Osteoblast (primary cell): ENCODE results near the gene PDPR. TPM values are rescaled to one million over a fixed set of nuclear protein-coding genes. Genes with fewer than 3 reads are reported as not detected.
"Not testable (repeated sequence)": the region's sequence is repeated elsewhere in the genome, so short reads cannot be mapped to it uniquely, and the experiment has no call there.

ENCODE experiments used
- DNase-seq: peaks from one replicate; pipeline ENCODE4 v3.0.0; 2011; ENCODE audit warnings: low spot score, mixed read lengths; ENCODE audit not compliant: insufficient read length; ENCODE audit errors: missing footprints
- H2AFZ ChIP-seq: 2 replicates; pipeline ENCODE4 v1.6.0; 2011; ENCODE audit warnings: mild to moderate bottlenecking, low read length
- H3K27ac ChIP-seq: 2 replicates; pipeline ENCODE4 v1.5.1; 2011; ENCODE audit warnings: mild to moderate bottlenecking, low read depth, low read length, moderate library complexity
- H3K27me3 ChIP-seq: 2 replicates; pipeline ENCODE4 v1.6.0; 2012; ENCODE audit warnings: mild to moderate bottlenecking, control low read depth, inconsistent platforms, low read length, moderate library complexity; ENCODE audit not compliant: insufficient read depth
- H3K36me3 ChIP-seq: 2 replicates; pipeline ENCODE4 v1.5.1; 2011; ENCODE audit warnings: mild to moderate bottlenecking, low read length, control low read depth, moderate library complexity; ENCODE audit not compliant: insufficient read depth
- H3K4me1 ChIP-seq: 2 replicates; pipeline ENCODE4 v1.5.1; 2011; ENCODE audit warnings: mild to moderate bottlenecking, low read length, control low read depth, moderate library complexity; ENCODE audit not compliant: insufficient read depth
- H3K4me2 ChIP-seq: 2 replicates; pipeline ENCODE4 v1.6.0; 2011; ENCODE audit warnings: mild to moderate bottlenecking, low read length; ENCODE audit not compliant: insufficient read depth
- H3K4me3 ChIP-seq: fragments of 200-600 bp; sonication (generic); 3 replicates; pipeline ENCODE4 v1.5.1; 2012; ENCODE audit warnings: mild to moderate bottlenecking, low read length, inconsistent platforms; ENCODE audit not compliant: insufficient read depth
- H3K79me2 ChIP-seq: 2 replicates; pipeline ENCODE4 v1.6.0; 2012; ENCODE audit warnings: mild to moderate bottlenecking, low read length, control low read depth, inconsistent platforms; ENCODE audit not compliant: insufficient read depth
- H3K9me3 ChIP-seq: 2 replicates; pipeline ENCODE4 v1.5.1; 2011; ENCODE audit warnings: low read depth, low read length, control low read depth
- H4K20me1 ChIP-seq: 2 replicates; pipeline ENCODE4 v1.6.0; 2012; ENCODE audit warnings: mild to moderate bottlenecking, low read length, control low read depth; ENCODE audit not compliant: insufficient read depth
- total RNA-seq: library from RNA; depleted of rRNA; stranded (reverse); fragments of >200 nt; gene quantifications from 2 replicates; pipeline ENCODE4 v1.2.3, GENCODE V29; 2012

Gene PDPR
- total RNA-seq = 23.2 and 34.2 TPM in 2 replicates

DNA sequence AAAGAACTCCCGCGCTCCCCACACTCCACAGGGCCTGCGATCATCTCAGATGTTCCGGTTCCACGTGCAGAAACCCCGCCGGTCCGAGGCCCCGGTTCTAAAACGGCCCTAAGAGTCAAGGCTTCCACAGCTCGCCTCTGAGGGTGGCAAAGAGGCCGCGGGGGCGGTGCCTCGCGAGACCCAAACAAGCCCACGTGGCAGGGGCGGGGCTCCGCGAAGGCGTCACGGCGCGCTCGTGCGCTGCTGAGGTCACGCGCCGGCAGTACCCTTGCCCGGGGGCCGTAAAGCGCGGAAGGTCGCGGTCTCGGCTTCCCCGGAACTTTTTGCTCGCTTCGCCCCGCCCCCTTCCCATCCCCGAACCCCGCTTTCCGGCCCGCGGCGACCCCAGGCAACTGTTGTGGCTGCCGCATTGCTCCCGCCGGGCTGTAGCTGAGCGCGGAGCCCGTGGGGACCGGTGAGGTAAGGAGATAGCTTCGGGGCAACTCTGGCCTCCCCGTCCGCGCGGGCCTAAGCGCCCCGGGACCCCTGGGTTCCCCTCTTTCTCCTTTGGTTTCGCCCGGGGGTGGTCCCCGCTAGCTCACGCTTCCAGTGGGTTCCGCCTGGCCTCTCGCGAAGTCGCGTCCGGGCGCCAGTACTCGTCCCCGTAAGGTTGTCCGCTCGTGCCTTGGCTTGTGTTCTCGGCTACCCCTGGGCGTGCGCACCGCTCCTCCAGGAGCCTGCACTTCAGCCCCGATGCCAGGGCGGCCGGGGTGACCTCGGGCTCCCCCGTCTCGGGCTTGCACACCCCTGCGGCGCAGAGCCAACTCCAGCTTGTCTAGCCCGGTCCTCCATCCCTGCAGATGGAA lies at the start of gene PDPR:
PDPR (plus strand) TSS at position 351 of the 845 bp plus-strand sequence. CDS start 6,161 bp downstream, outside the sequence.
- Histone ChIP-seq H3K4me3 (peak within 1 kb of the TSS; percentile 80), H3K79me2 (peaks cover 30% of the 10 kb centered on the region), H2AFZ (peak within 1 kb of the TSS; percentile 70), H3K4me2 (peak within 1 kb of the TSS; percentile 89), H3K27ac (peak within 1 kb of the TSS; percentile 37)
- H3K36me3 ChIP-seq, H3K4me1 ChIP-seq, H3K9me3 ChIP-seq, H3K27me3 ChIP-seq, H4K20me1 ChIP-seq: not testable (repeated sequence)
- DNase-seq = peak; percentile 92

DNA sequence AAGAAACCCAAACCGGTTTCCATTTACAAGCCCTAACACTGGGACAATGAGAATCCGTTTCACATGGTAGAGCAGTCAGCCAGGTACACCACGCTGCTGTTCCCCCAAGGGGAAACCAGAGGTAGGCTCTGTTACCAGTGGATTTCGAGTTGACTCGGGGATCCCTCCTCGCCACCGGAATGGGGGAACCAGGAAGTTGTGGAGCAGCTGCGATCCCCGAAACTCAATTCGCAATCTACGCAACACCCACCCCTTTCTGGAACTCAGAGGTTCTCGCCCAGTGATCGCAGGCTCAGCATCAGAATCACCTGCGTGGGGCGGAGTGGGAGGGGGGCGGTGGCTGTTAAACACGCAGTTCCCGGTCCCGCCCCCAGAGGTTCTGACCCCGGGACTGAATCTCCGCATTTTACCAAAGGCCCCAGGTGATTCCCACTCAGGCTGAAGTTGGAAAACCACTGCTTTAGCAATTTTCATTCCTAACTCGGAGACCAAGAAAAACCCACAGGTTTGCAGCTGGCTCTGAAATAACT lies 49.2 kb upstream of the PDPR start:
- not testable (repeated sequence) for H2AFZ ChIP-seq, H3K27me3 ChIP-seq, H3K9me3 ChIP-seq, H3K36me3 ChIP-seq, H3K4me1 ChIP-seq
- peak overlapping the region; percentile 47 for H3K27ac ChIP-seq
- peaks cover 11% of the 10 kb centered on the region for H4K20me1 ChIP-seq
- peak overlapping the region; percentile 83 for H3K4me2 ChIP-seq
- peaks cover 52% of the 10 kb centered on the region for H3K79me2 ChIP-seq
- H3K4me3 ChIP-seq = peak overlapping the region; percentile 76
- DNase-seq = peak; percentile 13

GRCh38 chr16:70065376-70065745 lies 48.8 kb upstream of the PDPR start:
- not testable (repeated sequence) for H3K9me3 ChIP-seq, H2AFZ ChIP-seq, DNase-seq, H3K36me3 ChIP-seq, H3K27me3 ChIP-seq, H3K4me1 ChIP-seq
- peaks cover 48% of the 10 kb centered on the region for H3K79me2 ChIP-seq
- peaks cover 11% of the 10 kb centered on the region for H4K20me1 ChIP-seq
- peak overlapping the region; percentile 51 for H3K27ac ChIP-seq
- H3K4me2 ChIP-seq = peak overlapping the region; percentile 83
- peak overlapping the region; percentile 76 for H3K4me3 ChIP-seq

GRCh38 chr16:70065746-70066658 lies 48.1 kb upstream of the PDPR start:
- Histone ChIP-seq H3K4me2 (peak overlapping the region; percentile 82), H4K20me1 (peaks cover 11% of the 10 kb centered on the region), H3K79me2 (peaks cover 42% of the 10 kb centered on the region), H3K4me3 (peak overlapping the region; percentile 76), H2AFZ (peak overlapping the region; percentile 47), H3K27ac (peak overlapping the region; percentile 51)
- H3K36me3 ChIP-seq, H3K4me1 ChIP-seq, H3K9me3 ChIP-seq, H3K27me3 ChIP-seq: not testable (repeated sequence)
- peak; percentile 97 for DNase-seq

DNA sequence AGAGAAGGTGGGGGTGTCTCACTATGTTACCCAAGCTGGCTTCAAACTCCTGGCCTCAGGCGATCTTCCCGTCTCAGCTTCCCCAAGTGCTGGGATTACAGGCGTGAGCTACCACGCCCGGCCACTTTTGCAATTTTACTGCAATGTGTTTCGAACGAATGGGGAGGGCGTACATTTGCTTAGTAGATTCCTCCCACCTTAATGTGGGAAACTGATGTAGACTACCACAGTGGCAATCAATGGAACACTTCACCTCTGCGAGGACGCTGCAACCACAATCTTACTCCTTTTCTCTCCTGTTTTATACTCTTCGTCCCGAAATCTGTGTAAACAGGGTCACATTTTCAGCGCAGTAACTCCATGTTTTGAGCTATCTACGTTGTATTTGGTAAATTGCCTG lies 47.4 kb upstream of the PDPR start:
- Histone ChIP-seq H3K79me2 (peaks cover 36% of the 10 kb centered on the region), H3K4me2 (peak overlapping the region; percentile 82), H4K20me1 (peaks cover 10% of the 10 kb centered on the region), H2AFZ (peak overlapping the region; percentile 47)
- H3K9me3 ChIP-seq, H3K4me1 ChIP-seq, H3K27ac ChIP-seq, DNase-seq, H3K4me3 ChIP-seq, H3K27me3 ChIP-seq, H3K36me3 ChIP-seq: not testable (repeated sequence)

DNA sequence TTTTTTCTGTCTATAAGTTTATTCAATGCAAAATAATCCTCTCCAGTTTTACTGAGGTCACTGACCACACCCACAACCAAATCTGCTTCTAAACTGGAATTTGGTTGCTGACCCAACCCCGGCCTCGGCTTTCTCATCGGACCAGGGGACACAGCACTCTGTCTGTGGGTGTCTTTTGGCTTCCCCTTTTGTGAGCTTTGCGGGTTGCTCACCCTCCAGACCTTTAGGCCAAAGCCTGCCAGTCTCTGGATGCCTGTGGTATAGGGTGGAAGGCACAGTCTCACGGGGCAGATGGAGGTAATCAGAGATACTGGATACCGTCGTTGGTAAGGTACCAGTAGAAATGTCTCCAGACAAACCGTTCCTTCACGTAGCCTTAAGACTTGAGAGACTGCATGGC lies 35.1 kb upstream of the PDPR start:
- H3K27me3 ChIP-seq, H3K36me3 ChIP-seq, H2AFZ ChIP-seq, H3K4me2 ChIP-seq, H3K27ac ChIP-seq, H3K79me2 ChIP-seq, DNase-seq, H4K20me1 ChIP-seq, H3K4me3 ChIP-seq, H3K9me3 ChIP-seq, H3K4me1 ChIP-seq: not testable (repeated sequence)

DNA sequence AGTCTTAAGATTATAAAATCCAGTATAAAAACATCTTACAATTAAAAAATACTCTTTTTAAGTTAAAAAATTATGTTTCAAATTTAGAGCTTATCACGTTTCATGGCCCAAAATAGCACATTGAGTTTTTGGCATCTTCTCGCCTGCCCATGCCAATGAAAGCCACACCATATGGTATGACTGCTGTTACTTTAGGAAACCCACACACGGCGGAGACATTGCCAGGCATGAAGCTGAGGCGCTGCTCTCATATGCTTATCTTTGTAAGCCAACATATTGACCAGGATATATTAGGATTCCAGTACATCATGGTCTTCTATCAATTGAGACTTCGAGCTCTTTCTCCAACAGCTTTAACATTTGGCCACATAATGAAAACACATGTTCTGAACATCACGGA lies 32.9 kb upstream of the PDPR start:
- not testable (repeated sequence) for H3K4me3 ChIP-seq, H4K20me1 ChIP-seq, DNase-seq, H3K4me2 ChIP-seq, H3K9me3 ChIP-seq, H3K4me1 ChIP-seq, H3K27ac ChIP-seq, H3K79me2 ChIP-seq, H3K27me3 ChIP-seq, H2AFZ ChIP-seq, H3K36me3 ChIP-seq

DNA sequence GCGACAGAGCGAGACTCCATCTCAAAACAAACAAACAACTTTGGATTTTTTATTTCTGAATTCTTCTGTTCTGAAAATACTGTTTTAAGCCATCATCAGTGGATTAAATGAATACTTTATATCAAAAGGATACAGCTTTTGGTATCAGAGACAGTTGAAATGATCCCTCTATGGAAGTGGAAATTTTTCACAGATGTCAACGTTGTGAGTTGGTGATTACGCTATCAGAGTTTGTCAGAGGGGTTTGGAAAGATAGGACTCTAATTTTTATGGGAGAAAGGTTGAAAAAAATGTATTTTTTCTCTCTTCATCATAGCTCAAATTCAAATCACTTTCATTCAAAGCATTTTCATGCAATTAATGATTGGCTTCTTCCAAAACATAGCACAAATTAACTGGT lies 30.2 kb upstream of the PDPR start:
- H4K20me1 ChIP-seq, H3K4me1 ChIP-seq, H2AFZ ChIP-seq, H3K4me2 ChIP-seq, H3K9me3 ChIP-seq, DNase-seq, H3K27ac ChIP-seq, H3K4me3 ChIP-seq, H3K79me2 ChIP-seq, H3K27me3 ChIP-seq, H3K36me3 ChIP-seq: not testable (repeated sequence)
